Liver (tissue), 9 donors: ENCODE results near the gene SLC44A3. TPM values are rescaled to one million over a fixed set of nuclear protein-coding genes. Genes with fewer than 3 reads are reported as not detected.

Experiments used
- DNase-seq: peaks from one replicate; pipeline ENCODE4 v3.0.0-alpha.2; 2017; ENCODE audit warnings: low spot score
- H3K27ac ChIP-seq, 2 donors: one replicate each; pipeline ENCODE4 v1.7.0; 2013; ENCODE audit warnings: inconsistent platforms in 2 of 2, low read length in 2 of 2, control low read depth in 1 of 2, low read depth in 1 of 2, mild to moderate bottlenecking in 1 of 2
- H3K27me3 ChIP-seq, 4 donors: one replicate each; pipeline versions ENCODE4 v1.6.1 to v1.7.0; 2013; ENCODE audit warnings: low read length in 3 of 4, inconsistent platforms in 1 of 4, mild to moderate bottlenecking in 1 of 4, moderate library complexity in 1 of 4; ENCODE audit not compliant: control insufficient read depth in 4 of 4, insufficient read depth in 4 of 4
- H3K36me3 ChIP-seq, 4 donors: one replicate each; pipeline versions ENCODE4 v1.6.1 to v1.7.0; 2013; ENCODE audit warnings: low read length in 3 of 4, mild to moderate bottlenecking in 3 of 4, low read depth in 1 of 4, moderate library complexity in 1 of 4; ENCODE audit not compliant: control insufficient read depth in 4 of 4, insufficient read depth in 3 of 4
- H3K4me1 ChIP-seq, 4 donors: one replicate each; pipeline versions ENCODE4 v1.6.1 to v1.7.0; 2013; ENCODE audit warnings: low read length in 3 of 4, mild to moderate bottlenecking in 3 of 4, moderate library complexity in 1 of 4; ENCODE audit not compliant: control insufficient read depth in 4 of 4, insufficient read depth in 4 of 4
- H3K4me3 ChIP-seq, 3 donors: one replicate each; pipeline versions ENCODE4 v1.6.1 to v1.7.0; 2013; ENCODE audit warnings: low read length in 3 of 3, control low read depth in 1 of 3, low read depth in 1 of 3, mild to moderate bottlenecking in 1 of 3
- H3K9ac ChIP-seq, 2 donors: one replicate each; pipeline ENCODE4 v1.7.0; 2013; ENCODE audit warnings: low read length in 2 of 2, mild to moderate bottlenecking in 2 of 2, moderate library complexity in 2 of 2, control low read depth in 1 of 2, low read depth in 1 of 2
- H3K9me3 ChIP-seq, 4 donors: one replicate each; pipeline versions ENCODE4 v1.6.1 to v1.7.0; 2013; ENCODE audit warnings: low read length in 3 of 4; ENCODE audit not compliant: control insufficient read depth in 4 of 4
- EGR1 ChIP-seq, 2 donors: IDR thresholded peaks; 2 replicates each; pipeline ENCODE4 v1.6.1; 2016 to 2018; ENCODE audit warnings: antibody characterized with exemption in 2 of 2, low read depth in 2 of 2
- FOXA1 ChIP-seq: IDR thresholded peaks from 2 replicates; pipeline ENCODE4 v1.6.1; 2016; ENCODE audit warnings: antibody characterized with exemption
- FOXA2 ChIP-seq: IDR thresholded peaks from 2 replicates; pipeline ENCODE4 v1.6.1; 2016; ENCODE audit warnings: antibody characterized with exemption
- GABPA ChIP-seq, 2 donors: IDR thresholded peaks in 1 of 2; conservative IDR thresholded peaks in 1 of 2; 2 replicates each; pipeline ENCODE4 v1.6.1; 2016; ENCODE audit warnings: antibody characterized with exemption in 2 of 2, mild to moderate bottlenecking in 1 of 2, moderate library complexity in 1 of 2
- HNF4A ChIP-seq, 2 donors: conservative IDR thresholded peaks; 2 replicates each; pipeline ENCODE4 v1.6.1; 2016; ENCODE audit warnings: antibody characterized with exemption in 2 of 2, mild to moderate bottlenecking in 2 of 2
- HNF4G ChIP-seq: IDR thresholded peaks from 2 replicates; pipeline ENCODE4 v1.6.1; 2016; ENCODE audit warnings: antibody characterized with exemption
- NR2F2 ChIP-seq: IDR thresholded peaks from 2 replicates; pipeline ENCODE4 v1.6.1; 2016; ENCODE audit warnings: antibody characterized with exemption
- RXRA ChIP-seq, 2 donors: IDR thresholded peaks; 2 replicates each; pipeline ENCODE4 v1.6.1; 2017 to 2018; ENCODE audit warnings: antibody characterized with exemption in 2 of 2, mild to moderate bottlenecking in 1 of 2
- SP1 ChIP-seq: IDR thresholded peaks from 2 replicates; pipeline ENCODE4 v1.6.1; 2018; ENCODE audit warnings: antibody characterized with exemption, mild to moderate bottlenecking
- TAF1 ChIP-seq: conservative IDR thresholded peaks from 2 replicates; pipeline ENCODE4 v1.6.1; 2016; ENCODE audit warnings: antibody characterized with exemption, mild to moderate bottlenecking
- YY1 ChIP-seq: IDR thresholded peaks from 2 replicates; pipeline ENCODE4 v1.6.1; 2016; ENCODE audit warnings: antibody characterized with exemption, mild to moderate bottlenecking
- WGBS: extraction: QIAGEN DNeasy Blood & Tissue Kit; methylation state at CpG from one replicate; pipeline ENCODE4 v1.1.7; 2013; 5-methylcytosine and 5-hydroxymethylcytosine counted together
- polyA plus RNA-seq, 2 donors: library from polyadenylated mRNA; stranded (reverse) in 1 of 2; unstranded in 1 of 2; fragments of 200-250 nt in 1 of 2; fragments of >200 nt in 1 of 2; fragmentation: Nextera tagmentation in 1 of 2; extraction: Ambion mirVana in 1 of 2; gene quantifications; one replicate each; pipeline versions ENCODE4 v1.2.1 to v1.2.3, GENCODE V29; 2013 to 2015
- total RNA-seq, 2 donors: library from RNA; depleted of rRNA; stranded (reverse); fragments of >200 nt; gene quantifications; one replicate each; pipeline ENCODE4 v1.2.3, GENCODE V29; 2014
- TF ChIP-seq, protein P1 (sequence below): IDR thresholded peaks from 2 replicates; pipeline ENCODE4 v1.6.1; 2016; ENCODE audit warnings: antibody characterized with exemption
- TF ChIP-seq, protein P2 (sequence below): IDR thresholded peaks from 2 replicates; pipeline ENCODE4 v1.6.1; 2016; ENCODE audit warnings: antibody characterized with exemption
- TF ChIP-seq, protein P3 (sequence below): IDR thresholded peaks from 2 replicates; pipeline ENCODE4 v1.6.1; 2016; ENCODE audit warnings: antibody characterized with exemption
- TF ChIP-seq, protein P4 (sequence below): fragments of 150-350 bp; IDR thresholded peaks from 2 replicates; pipeline ENCODE4 v1.5.1; 2017; ENCODE audit warnings: improper control_type of control experiment, low read depth, low read length; ENCODE audit not compliant: missing input control
- TF ChIP-seq, protein P5 (sequence below): IDR thresholded peaks from 2 replicates; pipeline ENCODE4 v1.6.1; 2016; ENCODE audit warnings: antibody characterized with exemption, mild to moderate bottlenecking
- donor health status: healthy.
- donor health status: healthy.
- donor health status: healthy.
- donor health status: healthy.
- donor health status: healthy.

Gene SLC44A3
- total and polyA plus RNA-seq, 4 donors = 2.4 to 2.8 (median 2.7) TPM

DNA sequence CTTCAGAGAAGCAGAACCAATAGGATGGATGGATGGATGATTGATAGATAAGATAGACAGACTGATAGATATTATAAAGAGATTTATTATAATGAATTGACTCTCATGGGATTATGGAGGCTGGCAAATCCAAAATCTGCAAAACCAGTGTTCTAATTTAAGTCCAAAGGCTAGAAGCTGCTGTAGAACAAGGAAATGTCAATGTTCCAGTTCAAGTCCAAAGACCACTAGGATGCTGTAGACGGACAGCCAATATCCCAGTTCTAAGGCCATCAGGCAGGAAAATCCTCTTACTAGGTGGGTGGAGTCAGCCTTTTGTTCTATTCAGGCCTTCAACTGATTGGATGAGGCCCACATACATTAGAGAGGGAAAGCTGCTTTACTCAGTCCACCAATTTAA, 4.1 kb upstream of the SLC44A3 start:
- Histone ChIP-seq H3K36me3 (no peaks in the 10 kb centered on the region), H3K27ac (no peak overlapping the region), H3K4me3 (no peak overlapping the region), H3K9me3 (peaks cover 0 to 5% (median 0%) of the 10 kb centered on the region in 4 donors), H3K27me3 (no peaks in the 10 kb centered on the region), H3K4me1 (peaks cover 0 to 15% (median 2%) of the 10 kb centered on the region in 4 donors), H3K9ac (no peak overlapping the region)
- TF ChIP-seq, protein P1, sequence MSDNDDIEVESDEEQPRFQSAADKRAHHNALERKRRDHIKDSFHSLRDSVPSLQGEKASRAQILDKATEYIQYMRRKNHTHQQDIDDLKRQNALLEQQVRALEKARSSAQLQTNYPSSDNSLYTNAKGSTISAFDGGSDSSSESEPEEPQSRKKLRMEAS = no peak
- TF ChIP-seq SP1 = no peak
- no peak for TF ChIP-seq HNF4G
- 19% methylated on average over 1 of the region's 1 CpG for WGBS
- no peak for DNase-seq

DNA sequence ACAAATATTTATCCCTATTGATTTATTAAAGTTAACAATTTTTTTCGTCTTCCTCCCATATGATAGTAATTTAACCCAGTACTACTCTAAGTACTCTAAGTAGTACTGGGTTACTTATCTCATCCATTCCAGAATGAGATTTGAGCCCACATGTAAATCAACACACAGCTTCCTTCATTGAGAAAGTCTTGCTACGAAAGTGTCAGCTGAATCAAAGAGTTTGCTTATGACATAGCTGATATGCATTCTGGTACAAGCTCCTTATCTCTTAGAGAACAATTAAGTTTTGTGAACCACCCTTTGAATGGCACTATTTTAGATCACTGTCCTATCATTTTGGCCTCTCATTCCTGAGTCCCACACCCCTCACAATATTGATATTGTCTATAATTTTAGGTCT, 2.4 kb upstream of the SLC44A3 start:
- H3K27ac ChIP-seq = no peak overlapping the region
- DNase-seq = no peak
- TF ChIP-seq, protein P1 = no peak
- TF ChIP-seq, protein P2, sequence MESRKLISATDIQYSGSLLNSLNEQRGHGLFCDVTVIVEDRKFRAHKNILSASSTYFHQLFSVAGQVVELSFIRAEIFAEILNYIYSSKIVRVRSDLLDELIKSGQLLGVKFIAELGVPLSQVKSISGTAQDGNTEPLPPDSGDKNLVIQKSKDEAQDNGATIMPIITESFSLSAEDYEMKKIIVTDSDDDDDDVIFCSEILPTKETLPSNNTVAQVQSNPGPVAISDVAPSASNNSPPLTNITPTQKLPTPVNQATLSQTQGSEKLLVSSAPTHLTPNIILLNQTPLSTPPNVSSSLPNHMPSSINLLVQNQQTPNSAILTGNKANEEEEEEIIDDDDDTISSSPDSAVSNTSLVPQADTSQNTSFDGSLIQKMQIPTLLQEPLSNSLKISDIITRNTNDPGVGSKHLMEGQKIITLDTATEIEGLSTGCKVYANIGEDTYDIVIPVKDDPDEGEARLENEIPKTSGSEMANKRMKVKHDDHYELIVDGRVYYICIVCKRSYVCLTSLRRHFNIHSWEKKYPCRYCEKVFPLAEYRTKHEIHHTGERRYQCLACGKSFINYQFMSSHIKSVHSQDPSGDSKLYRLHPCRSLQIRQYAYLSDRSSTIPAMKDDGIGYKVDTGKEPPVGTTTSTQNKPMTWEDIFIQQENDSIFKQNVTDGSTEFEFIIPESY = no peak
- TF ChIP-seq, protein P3, sequence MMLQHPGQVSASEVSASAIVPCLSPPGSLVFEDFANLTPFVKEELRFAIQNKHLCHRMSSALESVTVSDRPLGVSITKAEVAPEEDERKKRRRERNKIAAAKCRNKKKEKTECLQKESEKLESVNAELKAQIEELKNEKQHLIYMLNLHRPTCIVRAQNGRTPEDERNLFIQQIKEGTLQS = no peak
- TF ChIP-seq YY1 = no peak
- TF ChIP-seq FOXA1 = no peak
- TF ChIP-seq EGR1 (IDR thresholded peaks at IDR 0.05; ENCODE audit: low read depth in 2 of 2) = no peak
- TF ChIP-seq, protein P4, sequence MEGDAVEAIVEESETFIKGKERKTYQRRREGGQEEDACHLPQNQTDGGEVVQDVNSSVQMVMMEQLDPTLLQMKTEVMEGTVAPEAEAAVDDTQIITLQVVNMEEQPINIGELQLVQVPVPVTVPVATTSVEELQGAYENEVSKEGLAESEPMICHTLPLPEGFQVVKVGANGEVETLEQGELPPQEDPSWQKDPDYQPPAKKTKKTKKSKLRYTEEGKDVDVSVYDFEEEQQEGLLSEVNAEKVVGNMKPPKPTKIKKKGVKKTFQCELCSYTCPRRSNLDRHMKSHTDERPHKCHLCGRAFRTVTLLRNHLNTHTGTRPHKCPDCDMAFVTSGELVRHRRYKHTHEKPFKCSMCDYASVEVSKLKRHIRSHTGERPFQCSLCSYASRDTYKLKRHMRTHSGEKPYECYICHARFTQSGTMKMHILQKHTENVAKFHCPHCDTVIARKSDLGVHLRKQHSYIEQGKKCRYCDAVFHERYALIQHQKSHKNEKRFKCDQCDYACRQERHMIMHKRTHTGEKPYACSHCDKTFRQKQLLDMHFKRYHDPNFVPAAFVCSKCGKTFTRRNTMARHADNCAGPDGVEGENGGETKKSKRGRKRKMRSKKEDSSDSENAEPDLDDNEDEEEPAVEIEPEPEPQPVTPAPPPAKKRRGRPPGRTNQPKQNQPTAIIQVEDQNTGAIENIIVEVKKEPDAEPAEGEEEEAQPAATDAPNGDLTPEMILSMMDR = no peak
- no peak for TF ChIP-seq NR2F2
- TF ChIP-seq GABPA (IDR thresholded peaks at IDR 0.05 in 1 of 2, conservative IDR thresholded peaks at IDR 0.05 in 1 of 2) = no peak
- TF ChIP-seq, protein P5, sequence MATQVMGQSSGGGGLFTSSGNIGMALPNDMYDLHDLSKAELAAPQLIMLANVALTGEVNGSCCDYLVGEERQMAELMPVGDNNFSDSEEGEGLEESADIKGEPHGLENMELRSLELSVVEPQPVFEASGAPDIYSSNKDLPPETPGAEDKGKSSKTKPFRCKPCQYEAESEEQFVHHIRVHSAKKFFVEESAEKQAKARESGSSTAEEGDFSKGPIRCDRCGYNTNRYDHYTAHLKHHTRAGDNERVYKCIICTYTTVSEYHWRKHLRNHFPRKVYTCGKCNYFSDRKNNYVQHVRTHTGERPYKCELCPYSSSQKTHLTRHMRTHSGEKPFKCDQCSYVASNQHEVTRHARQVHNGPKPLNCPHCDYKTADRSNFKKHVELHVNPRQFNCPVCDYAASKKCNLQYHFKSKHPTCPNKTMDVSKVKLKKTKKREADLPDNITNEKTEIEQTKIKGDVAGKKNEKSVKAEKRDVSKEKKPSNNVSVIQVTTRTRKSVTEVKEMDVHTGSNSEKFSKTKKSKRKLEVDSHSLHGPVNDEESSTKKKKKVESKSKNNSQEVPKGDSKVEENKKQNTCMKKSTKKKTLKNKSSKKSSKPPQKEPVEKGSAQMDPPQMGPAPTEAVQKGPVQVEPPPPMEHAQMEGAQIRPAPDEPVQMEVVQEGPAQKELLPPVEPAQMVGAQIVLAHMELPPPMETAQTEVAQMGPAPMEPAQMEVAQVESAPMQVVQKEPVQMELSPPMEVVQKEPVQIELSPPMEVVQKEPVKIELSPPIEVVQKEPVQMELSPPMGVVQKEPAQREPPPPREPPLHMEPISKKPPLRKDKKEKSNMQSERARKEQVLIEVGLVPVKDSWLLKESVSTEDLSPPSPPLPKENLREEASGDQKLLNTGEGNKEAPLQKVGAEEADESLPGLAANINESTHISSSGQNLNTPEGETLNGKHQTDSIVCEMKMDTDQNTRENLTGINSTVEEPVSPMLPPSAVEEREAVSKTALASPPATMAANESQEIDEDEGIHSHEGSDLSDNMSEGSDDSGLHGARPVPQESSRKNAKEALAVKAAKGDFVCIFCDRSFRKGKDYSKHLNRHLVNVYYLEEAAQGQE = no peak
- TF ChIP-seq TAF1 = no peak
- TF ChIP-seq RXRA (IDR thresholded peaks at IDR 0.05) = no peak
- TF ChIP-seq SP1 = no peak
- TF ChIP-seq FOXA2 = no peak
- TF ChIP-seq HNF4A (conservative IDR thresholded peaks at IDR 0.05) = no peak

More for the DNA sequence above, 2.4 kb upstream of the SLC44A3 start:
- WGBS = 69% methylated on average over 2 of the region's 2 CpGs
- H3K36me3 ChIP-seq = no peaks in the 10 kb centered on the region
- H3K9ac ChIP-seq = no peak overlapping the region
- H3K9me3 ChIP-seq = peaks cover 0 to 5% (median 0%) of the 10 kb centered on the region in 4 donors
- no peaks in the 10 kb centered on the region for H3K27me3 ChIP-seq
- H3K4me3 ChIP-seq = no peak overlapping the region
- H3K4me1 ChIP-seq = peaks cover 0 to 22% (median 5%) of the 10 kb centered on the region in 4 donors
